GM13976 (cell line): ENCODE results near the gene ZDHHC7.

ENCODE experiments used
- DNase-seq: peaks from one replicate; pipeline ENCODE4 v3.0.0; 2012; ENCODE audit warnings: low spot score
- in situ Hi-C: fragments of 300-500 bp; cut with MboI; formaldehyde crosslinking; loops from one replicate; pipeline ENCODE4 v1.12.0; 2022; ENCODE audit warnings: low sequenced_read_pairs, mixed read lengths, inconsistent platforms; ENCODE audit not compliant: unreplicated experiment
- TF ChIP-seq, protein P1 (sequence below): IDR thresholded peaks from 2 replicates; pipeline ENCODE4 v1.5.1; 2012; ENCODE audit warnings: borderline replicate concordance, mild to moderate bottlenecking; ENCODE audit not compliant: insufficient read depth; ENCODE audit errors: extremely low read depth, missing control alignments, control extremely low read depth

The ZDHHC7 gene

DNA sequence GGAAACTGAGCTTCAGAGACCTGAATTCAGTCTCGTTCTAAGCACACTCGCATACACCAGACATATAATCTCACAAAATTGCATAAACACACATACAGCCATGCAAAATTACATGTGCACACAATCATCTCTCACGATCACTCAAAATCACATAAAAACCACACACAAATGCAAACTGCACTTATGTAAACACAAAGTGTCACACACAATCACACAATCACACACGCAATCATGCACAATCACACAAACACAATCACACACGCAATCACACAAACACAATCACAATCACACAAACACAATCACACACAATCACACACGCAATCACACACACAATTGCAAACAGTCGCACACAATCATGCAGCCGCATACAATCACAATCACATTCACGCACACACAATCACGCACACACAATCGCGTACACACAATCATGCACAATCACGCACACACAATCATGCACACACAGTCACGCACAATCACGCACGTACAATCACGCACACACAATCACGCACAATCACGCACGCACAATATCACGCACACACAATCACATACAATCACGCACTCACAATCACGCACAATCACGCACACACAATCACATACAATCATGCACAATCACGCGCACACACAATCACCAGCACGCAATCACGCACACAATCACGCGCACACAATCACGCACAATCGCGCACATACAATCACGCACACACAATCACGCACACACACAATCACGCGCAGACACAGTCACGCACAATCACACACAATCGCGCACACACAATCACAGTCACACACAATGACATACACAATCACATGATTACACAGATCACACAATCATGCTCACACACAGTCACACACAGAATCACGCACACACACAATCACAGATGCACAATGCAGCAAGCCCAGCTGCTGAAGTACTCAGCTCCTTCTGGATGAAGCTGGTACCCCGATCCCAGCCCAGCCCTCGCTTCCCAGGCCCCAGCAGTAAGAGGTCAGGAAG is 45.6 kb downstream of the ZDHHC7 start:
- TF ChIP-seq, protein P1, sequence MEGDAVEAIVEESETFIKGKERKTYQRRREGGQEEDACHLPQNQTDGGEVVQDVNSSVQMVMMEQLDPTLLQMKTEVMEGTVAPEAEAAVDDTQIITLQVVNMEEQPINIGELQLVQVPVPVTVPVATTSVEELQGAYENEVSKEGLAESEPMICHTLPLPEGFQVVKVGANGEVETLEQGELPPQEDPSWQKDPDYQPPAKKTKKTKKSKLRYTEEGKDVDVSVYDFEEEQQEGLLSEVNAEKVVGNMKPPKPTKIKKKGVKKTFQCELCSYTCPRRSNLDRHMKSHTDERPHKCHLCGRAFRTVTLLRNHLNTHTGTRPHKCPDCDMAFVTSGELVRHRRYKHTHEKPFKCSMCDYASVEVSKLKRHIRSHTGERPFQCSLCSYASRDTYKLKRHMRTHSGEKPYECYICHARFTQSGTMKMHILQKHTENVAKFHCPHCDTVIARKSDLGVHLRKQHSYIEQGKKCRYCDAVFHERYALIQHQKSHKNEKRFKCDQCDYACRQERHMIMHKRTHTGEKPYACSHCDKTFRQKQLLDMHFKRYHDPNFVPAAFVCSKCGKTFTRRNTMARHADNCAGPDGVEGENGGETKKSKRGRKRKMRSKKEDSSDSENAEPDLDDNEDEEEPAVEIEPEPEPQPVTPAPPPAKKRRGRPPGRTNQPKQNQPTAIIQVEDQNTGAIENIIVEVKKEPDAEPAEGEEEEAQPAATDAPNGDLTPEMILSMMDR = no peak
- no peak for DNase-seq
- in situ Hi-C loops = loop anchor here (10.0 to 25.0 kb wide), 3 partner anchors 211 to 453 kb away; partner anchors contain the start of genes KLHL36 and MEAK7

DNA sequence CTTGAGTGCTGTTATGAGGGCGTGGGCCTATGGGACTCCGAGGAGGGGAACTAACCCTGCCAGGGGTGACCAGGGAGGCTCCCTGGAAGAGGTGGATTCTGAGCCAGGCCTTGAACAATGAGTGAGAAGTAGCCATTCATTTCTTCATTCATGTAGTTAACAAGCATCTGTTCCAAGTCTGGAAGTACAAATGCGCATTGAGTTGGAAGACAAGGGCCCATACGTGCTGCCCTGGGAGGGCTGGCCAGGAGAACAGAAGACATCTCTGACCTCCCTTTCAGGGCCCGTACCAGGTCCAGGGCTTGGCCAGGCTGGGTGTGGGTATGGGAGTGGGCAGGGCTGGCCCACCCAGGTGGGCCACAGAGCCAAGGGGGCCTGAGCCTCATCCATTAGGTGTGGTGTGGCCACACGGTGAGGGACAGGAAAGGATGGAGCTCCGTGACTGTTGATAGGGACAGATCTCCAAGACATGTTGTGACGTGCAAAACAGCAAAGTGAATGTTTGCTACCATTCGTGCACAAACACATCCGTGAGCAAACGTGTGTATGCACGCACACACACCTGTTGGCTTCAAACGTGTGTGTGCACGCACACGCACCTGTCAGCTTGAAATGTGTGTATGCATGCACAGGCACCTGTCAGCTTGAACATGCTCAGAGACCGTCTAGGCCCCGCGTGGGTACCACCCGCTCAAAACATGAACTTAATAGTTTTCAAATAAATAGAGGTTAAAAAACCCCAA is 46.8 kb downstream of the ZDHHC7 start:
- DNase-seq = no peak
- TF ChIP-seq, protein P1 = no peak
- in situ Hi-C loops = loop anchor here (10.0 to 25.0 kb wide), 3 partner anchors 210 to 452 kb away; partner anchors contain the start of genes KLHL36 and MEAK7

DNA sequence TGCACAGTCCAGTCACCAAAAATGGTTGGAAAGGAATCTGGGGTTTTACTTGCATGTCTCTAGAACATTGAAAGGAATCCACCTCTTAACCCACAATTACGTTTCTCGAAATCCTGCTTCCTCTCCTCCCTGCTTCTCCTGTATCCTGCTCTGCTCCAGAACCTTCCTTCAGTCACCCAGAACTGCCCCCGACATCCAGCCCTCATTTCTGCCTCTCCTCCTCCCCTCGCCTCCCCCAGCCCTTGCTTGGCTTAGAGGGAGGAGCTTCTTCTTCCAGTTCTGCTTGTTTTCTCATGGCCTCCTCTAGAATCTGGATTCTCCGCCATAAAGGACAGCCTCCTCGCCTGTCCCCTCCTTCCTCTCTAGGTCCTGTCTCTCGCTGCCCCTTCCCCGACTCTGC is 48.3 kb downstream of the ZDHHC7 start:
- in situ Hi-C loops = loop anchor here (10.0 to 25.0 kb wide), 3 partner anchors 208 to 451 kb away; partner anchors contain the start of genes KLHL36 and MEAK7
- TF ChIP-seq, protein P1 = no peak
- no peak for DNase-seq

DNA sequence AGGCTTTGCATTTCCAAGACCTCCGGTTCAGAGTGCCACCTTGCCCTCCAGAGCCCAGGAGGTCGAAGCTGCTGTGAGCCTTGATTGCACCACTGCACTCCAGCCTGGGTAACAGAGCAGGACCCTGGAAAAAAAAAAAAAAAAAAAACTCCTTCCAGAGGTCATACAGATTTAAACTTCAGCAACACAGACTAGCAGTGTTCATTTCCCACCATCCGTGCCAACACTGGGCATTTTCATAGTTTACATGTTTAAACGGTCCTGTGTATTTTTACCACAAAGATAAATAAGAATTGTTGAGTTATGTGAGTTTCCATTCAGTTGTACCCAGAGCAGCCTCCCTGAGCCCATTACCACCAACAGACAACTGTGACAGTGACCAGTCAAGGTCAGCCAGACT is 50.4 kb downstream of the ZDHHC7 start:
- in situ Hi-C loops = loop anchor here (10.0 to 25.0 kb wide), 3 partner anchors 206 to 449 kb away; partner anchors contain the start of genes KLHL36 and MEAK7
- TF ChIP-seq, protein P1 = no peak
- DNase-seq = no peak

GRCh38 chr16:84959784-84960417 is 51.4 kb downstream of the ZDHHC7 start:
- TF ChIP-seq, protein P1 = no peak
- in situ Hi-C loops = loop anchor here (10.0 to 25.0 kb wide), 3 partner anchors 205 to 448 kb away; partner anchors contain the start of genes KLHL36 and MEAK7
- DNase-seq = no peak
